HG03175 (cell line): Measurements from ENCODE around the gene PDAP1.
"Not testable (repeated sequence)": the region's sequence is repeated elsewhere in the genome, so short reads cannot be mapped to it uniquely, and the experiment has no call there.

ENCODE experiments used
- ATAC-seq: cut with Tn5 transposase; IDR thresholded peaks from one replicate; pipeline ENCODE4 v1.9.1; 2021; ENCODE audit warnings: mild to moderate bottlenecking, moderate library complexity; ENCODE audit not compliant: unreplicated experiment

PDAP1 gene

GRCh38 chr7:99397297-99397983, 11.0 kb downstream of the PDAP1 start:
- no peak for ATAC-seq

DNA sequence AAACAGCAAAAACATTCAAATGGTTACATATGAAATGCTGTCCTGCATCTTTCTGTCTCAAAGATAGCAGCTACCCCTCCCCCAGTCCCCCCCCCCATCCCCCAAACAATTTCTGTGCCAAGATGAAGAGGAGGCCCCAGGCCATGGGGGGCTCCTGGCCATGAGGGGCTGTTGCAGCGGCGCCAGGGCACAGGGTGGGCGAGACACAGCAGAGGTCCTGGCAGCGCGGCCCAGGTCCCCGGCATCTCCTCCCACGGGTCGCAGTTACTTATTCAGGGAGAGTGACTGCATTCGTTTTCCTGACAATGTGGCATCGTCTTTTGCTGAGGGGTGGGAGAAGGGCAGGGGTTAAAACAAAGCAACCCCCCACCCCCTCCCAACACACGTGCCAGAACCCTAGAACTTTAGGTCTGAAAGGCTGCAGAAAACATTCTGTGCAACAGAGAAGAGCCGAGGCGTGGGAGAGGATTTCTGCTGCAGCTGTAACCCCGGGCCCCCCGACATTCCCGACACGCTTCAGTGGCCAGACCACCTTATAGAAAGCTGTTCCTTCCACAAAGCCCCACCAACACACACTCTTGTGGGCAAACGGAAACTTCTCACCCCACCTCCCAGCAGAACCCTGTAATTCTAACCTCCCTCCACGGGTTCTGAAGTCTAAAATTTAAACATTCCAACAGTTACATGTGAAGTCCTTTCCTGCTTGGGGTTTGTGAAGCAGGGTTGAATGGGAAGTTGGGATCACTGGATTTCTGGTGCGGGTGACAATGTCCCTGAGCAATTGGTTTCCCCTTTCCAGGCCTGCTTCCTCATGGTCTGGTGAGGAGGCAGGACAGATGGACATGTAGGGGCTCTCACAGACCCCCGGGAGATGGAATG, 11.7 kb downstream of the PDAP1 start:
- no peak for ATAC-seq

DNA sequence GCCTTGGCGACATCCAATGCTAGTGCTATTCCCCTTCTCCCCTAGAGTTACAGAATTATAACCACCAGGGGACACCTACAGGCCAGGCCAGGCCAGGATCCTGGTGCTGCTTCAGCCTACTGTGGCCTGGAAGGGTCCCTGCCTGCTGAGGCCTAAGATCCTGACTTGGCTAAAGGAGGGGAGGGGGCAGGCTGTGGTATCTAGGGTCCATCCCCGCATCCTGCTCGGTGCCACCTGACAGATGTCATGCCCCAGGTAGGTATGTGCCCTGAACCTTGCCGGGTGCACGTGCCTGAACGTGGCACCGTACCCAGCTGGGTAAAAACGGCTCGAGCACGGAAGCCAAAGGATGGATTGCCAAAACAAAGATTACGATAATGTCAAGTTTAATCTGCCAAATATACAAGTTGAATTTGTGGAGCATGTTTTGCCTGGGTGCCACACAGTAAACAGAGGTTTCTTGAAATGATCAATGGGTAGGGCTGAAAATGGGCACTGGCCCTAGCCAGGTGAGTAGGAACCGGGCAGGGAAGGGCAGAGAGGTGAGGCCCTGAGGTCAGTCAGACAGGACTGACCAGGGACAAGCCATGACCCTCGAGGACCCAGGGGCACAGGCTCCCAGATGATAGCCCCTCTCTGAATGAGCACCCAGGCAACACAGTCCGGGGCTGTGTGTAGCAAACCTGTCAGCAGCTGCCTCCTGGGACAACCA, 12.6 kb downstream of the PDAP1 start:
- no peak for ATAC-seq

- ATAC-seq, result no peak
Measured at GRCh38 chr7:99394188-99394502, 14.3 kb downstream of the PDAP1 start.

DNA sequence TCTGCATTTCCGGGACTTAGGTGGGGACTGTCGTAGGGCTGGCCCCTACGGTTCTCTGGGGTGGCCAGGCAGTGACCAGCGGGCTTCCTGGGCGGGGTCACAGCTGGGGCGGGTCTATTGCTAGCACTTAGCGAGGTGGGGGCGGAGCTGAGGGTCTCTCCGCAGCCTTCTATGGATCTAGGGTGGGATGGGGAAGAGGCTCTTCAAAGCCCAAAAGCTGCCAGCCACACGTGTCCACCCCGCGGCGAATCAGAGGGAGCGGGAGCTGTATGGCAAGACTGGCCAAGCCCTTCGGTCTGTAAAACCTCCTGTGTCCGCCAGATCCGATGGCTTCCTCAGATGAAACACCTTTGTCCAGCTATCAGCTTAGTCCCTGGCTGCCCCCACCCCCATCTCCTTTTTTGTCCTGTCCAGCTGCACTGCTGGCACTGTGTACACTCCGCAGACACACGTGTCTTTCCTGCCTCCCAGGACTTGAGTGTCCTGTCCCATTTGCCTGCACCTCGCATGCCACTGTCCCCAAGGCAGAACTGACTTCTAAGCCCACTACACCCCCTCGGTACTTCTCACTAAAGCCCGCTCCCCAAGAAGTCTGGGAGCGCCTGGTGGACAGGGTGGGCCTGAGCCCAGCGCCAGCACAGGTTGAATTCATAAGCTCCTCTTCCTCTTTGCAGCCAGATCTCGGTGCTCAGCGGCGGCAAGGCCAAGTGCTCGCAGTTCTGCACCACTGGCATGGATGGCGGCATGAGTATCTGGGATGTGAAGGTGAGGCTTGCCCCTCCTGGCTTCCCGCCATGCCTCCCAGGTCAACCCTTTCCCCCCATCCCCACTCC, 14.8 kb downstream of the PDAP1 start:
- ATAC-seq, result no peak

DNA sequence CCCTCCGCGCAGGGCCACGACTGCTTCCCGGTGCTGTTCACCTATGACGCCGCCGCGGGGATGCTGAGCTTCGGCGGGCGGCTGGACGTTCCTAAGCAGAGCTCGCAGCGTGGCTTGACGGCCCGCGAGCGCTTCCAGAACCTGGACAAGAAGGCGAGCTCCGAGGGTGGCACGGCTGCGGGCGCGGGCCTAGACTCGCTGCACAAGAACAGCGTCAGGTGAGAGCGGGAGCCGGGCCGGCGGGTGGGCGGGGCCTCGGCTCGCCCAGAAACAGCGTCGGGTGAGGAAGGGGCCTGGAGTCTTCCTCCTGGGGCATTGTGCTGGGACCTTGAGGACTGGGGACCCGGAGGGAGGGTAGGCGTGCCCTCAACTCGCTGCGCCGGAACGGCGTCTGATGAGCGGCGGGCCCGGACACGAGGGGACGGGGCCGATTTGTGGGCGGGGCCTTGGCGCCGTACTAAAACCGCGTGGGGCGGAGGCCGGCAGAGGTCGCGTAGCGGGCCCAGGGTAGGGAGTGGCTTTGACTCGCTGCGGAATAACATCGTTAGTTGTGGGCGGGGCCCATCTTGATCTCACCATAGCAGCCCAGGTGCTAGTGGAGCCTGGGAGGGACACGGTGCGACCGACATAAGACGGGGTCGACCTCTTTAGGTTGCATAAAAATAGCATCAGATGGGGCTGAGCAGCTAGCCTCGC, 15.6 kb downstream of the PDAP1 start:
- ATAC-seq, result peak; percentile 58

- ATAC-seq, result no peak
Measured at GRCh38 chr7:99392046-99392445, 16.4 kb downstream of the PDAP1 start.

GRCh38 chr7:99390941-99391602, 17.3 kb downstream of the PDAP1 start:
- ATAC-seq, result no peak

DNA sequence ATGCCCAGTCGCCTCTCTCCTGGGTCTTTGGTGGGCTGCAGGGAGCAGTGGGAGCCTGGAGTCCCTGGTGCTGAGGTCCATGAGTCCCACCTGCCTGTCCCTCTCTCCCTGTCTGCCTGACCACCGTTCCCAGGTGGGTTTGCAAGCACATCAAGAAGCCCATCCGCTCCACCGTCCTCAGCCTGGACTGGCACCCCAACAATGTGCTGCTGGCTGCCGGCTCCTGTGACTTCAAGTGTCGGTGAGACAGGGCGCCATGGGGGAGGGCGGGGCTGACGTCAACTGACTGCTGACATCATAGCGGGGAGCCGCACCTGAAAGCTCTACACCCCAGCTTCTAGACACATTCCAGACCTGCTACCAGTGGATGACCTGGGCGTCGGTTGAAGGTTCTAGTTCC, 18.6 kb downstream of the PDAP1 start:
- no peak for ATAC-seq

DNA sequence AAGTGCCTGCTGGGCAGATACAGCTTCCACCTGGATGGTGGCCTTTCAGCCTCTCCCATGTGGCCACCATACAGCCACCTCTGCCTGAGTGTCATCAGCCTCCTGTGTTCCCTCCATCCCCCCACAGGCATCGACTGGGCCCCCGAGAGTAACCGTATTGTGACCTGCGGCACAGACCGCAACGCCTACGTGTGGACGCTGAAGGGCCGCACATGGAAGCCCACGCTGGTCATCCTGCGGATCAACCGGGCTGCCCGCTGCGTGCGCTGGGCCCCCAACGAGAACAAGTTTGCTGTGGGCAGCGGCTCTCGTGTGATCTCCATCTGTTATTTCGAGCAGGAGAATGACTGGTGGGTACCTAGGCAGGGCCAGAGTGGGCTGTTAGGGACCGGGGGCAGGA, 20.5 kb downstream of the PDAP1 start:
- no peak for ATAC-seq

GRCh38 chr7:99387239-99387635, 21.2 kb downstream of the PDAP1 start:
- ATAC-seq, result not testable (repeated sequence)

DNA sequence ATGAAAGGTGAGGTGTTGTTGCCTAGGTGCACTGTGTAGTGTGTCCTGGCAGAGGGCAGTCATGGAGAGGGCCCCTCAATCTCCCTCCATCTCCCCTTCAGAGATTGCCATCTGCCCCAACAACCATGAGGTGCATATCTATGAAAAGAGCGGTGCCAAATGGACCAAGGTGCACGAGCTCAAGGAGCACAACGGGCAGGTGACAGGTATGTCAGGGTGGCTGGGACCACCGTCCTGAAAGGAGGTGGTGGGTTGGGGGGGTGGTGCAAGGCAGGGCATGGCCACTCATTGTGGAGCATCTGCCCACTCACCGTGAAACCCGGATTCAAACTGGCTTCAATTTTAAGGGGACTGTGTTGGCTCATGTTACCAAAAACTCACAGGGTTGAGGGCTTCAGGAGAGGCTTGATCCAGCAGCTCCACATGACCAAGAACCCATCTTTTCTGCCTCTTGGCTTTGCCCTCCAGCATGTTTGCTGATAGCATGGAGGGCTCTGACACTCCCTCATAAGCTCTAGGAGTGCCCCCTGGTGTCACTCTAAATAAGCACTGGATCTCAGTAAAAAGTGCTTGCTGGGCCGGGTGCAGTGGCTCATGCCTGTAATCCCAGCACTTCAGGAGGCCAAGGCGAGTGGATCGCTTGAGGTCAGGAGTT, 21.7 kb downstream of the PDAP1 start:
- ATAC-seq, result no peak

DNA sequence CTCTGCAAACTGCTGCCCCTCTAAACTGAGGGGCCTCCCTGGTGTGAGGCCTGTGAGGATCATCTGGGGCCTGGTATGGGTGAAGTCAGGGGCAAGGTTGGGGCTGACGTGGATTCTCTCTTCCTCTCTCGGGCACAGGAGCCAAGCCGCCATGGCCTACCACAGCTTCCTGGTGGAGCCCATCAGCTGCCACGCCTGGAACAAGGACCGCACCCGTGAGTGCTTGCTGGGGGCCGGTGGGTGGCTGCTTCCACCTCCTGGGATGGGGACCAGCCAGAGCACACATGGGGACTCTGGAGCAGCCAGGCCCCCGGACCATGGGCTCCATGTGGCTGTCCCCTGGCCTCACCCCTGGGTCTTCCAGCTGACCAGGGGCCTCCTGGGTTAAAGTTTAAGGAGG, 22.8 kb downstream of the PDAP1 start:
- no peak for ATAC-seq

DNA sequence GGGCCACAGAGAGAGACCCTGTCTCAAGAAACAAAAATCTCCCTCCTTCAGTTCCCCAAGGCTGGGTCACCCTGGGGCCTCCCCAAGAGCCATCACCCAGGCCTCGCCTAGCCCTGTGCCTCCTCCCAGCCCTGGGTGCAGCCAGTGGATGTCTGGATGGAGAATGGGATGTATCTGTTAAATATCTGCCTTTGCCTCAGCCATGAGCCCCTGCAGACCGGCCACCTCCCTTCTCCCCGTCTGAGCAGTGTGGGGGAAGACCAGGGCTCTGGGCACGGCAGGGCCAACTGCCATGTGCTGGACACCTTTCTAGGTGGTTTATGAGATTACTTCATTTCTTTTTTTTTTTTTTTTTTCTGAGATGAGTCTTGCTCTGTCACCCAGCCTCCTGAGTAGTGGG, 23.9 kb downstream of the PDAP1 start:
- no peak for ATAC-seq

DNA sequence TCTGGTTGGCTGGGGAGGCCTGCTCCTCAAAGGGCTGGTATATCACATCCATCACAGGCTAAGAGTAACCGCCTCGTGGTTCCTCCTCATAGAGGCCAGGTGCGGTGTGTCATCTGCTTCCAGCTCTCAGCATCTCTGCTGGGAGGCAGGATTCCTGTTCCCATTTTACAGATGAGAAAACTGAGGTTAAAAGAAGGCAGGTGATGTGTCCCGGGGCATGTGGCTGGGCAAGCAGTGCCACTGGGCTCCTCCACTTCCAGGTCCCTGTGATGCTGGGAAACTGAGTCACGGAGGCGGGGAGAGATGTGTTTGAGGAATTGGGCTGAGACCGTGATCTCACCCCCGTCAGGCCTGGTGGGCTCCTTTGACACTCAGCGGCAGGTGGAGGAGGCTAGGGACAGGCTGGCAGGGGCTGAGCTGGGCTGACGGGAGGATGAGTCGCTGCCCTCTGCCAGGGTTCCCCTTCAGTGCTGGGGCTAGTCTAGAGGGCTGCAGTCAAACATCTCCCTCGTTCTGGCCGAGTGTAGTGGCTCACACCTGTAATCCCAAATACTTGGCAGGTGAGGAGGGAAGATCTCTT, 24.5 kb downstream of the PDAP1 start:
- no peak for ATAC-seq

- no peak for ATAC-seq
Measured at GRCh38 chr7:99383203-99383602, 25.2 kb downstream of the PDAP1 start.

DNA sequence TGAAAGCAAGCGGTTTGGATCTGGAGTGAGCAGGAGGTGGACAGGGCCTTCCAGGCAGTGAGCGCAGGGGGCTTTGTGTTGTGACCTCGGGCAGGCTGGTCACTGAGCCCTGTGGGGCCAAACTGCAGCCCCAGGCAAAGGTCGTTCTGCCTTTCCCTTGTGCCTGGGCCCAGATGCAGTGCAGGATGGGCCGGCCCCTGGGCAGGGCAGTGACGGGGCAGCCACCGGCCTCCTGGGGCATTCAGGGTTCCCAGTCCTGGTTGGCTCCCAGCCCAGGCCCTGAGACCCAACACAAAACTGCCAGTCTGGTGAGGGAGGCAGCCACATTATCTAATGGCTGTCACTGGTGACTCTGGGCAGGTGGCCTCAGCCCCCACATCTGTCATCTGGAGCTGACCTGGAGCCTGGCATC, 26.7 kb downstream of the PDAP1 start:
- no peak for ATAC-seq

DNA sequence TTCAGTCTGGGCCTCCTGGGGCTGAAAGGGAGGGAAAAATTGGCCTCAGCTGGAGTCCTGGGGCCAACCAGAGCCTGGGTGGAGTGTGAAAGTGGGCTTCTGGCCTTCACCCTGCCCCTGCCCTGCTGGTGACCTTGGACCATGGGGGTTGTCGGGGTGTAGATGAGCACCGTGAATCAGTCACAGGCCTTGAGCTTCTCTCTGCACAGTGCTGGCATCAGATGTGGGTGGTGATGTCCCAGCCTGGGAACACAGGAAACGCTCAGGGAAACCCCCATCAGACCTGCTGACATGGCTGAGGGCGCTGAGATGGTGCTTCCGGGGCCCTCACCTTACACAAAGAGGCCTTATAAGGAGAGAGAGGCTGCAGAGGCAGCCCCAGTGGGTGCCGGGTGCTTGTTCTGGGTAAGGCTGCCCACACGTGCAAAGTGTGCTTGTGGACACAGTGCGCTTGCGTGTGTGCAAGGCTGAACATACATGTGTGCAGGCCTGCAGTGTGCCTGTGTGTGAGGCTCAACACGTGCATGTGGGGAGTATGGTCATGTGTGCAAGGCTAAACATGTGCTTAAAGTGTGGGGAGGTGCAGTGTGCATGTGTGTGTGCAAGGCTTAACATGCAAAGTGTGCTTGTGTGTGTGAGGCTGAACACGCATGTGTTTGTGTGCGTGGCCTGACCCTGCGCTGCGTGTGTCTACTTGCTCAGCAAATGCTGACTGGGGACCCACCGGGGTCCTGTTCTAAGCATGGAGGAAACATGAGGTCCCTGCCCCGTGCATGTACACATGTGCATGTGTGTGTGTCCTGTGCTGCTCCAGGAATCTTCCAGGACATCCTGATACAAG, 27.4 kb downstream of the PDAP1 start:
- peak; percentile 78 for ATAC-seq
